GM21360 (cell line): ENCODE measurements around the gene IL36RN.
"Not testable (repeated sequence)": the region's sequence is repeated elsewhere in the genome, so short reads cannot be mapped to it uniquely, and the experiment has no call there.

Experiments used
- ATAC-seq: cut with Tn5 transposase; IDR thresholded peaks from one replicate; pipeline ENCODE4 v1.9.1; 2021; ENCODE audit warnings: mild to moderate bottlenecking, moderate library complexity; ENCODE audit not compliant: unreplicated experiment

Gene IL36RN

DNA sequence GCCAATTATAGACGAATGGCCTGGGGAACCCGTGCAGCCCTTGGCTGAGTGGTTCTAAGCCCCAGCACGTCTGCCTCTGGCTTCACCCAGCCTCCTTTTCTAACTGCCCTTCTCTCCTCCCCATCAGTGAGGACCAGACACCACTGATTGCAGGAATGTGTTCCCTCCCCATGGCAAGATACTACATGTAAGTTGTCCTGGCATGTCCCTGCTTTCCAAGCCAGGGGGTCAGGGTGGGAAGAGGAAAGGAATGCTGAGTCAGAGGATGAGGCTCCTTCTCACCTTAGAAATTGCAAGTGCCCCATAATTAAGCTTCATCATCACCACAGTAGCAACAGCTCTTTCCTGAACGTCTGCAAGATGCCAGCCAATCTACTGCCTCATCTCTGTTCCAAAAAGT lies 13.6 kb downstream of the IL36RN start:
- ATAC-seq = no peak

DNA sequence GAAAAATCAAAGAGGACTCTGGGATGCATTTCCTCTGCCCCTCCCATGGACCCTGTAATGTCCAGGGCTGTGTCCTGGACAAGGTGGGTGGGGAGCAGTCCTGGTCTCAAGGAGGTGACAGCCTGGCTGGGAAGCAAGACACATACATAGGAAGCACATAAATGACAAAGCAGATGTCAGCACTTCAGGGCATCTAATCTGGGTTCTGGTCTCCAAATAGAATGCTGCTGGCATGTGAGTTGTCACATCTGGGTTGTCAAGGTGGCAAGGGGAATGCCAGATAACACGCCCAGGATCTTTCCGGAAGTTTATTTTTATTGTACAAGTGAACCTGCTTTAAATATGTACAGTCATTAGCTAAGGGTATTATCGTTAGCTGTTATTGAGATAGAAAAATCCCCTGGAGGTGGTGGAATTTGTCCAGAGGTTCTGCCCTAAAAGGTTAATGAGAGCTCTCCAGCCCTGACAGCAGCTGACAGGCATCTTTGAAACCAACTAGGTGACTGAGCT lies 14.4 kb downstream of the IL36RN start:
- ATAC-seq = no peak

DNA sequence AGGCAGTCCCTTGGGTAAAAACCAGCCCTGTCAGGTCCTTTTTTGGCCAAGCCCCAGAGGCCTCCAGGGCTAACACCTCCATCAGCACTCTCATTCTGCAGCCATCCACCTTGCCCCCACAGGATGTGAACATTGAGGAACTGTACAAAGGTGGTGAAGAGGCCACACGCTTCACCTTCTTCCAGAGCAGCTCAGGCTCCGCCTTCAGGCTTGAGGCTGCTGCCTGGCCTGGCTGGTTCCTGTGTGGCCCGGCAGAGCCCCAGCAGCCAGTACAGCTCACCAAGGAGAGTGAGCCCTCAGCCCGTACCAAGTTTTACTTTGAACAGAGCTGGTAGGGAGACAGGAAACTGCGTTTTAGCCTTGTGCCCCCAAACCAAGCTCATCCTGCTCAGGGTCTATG lies 16.0 kb downstream of the IL36RN start:
- ATAC-seq = no peak

DNA sequence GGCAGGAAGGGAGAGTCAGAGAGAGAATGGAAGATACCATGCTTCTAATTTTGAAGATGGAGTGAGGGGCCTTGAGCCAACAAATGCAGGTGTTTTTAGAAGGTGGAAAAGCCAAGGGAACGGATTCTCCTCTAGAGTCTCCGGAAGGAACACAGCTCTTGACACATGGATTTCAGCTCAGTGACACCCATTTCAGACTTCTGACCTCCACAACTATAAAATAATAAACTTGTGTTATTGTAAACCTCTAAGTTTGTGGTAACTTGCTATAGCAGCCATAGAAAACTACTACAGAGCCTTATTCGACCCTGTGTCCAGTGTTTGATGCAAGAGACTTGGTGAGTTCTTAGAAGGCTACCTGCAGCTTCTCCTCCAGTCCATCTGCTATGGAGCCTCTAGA lies 16.6 kb downstream of the IL36RN start:
- no peak for ATAC-seq

DNA sequence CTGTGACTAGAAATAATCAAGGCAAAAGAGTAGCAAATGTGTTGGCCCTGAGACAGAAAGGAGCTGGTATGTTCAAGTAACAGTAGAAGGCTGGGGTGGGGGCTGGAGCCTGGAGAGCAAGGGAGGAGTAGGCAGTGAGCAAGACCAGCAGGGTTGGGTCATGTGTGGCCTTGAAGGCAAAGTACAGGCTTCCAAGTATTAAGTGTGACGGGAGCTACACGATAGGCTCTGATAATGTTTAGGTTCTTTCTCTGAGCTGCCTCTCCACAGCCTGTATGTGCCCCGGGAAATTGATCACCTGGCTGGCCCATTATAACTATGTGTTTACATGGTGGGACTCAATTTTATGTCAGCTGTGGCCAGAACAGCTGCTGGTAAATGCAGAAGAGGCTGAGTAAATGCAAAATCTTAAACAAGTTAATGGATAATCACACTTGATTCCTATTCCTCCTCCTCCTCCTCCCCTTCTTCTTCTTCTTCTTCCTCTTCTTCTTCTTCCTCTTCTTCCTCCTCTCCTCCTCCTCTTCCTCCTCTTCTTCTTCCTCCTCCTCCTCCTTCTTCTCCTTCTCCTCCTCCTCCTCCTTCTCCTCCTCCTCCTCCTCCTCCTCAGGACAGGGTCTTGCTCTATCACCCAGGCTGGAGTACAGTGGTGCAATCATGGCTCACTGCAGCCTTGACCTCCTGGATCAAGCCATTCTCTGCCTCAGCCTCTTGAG lies 18.1 kb downstream of the IL36RN start:
- no peak for ATAC-seq

DNA sequence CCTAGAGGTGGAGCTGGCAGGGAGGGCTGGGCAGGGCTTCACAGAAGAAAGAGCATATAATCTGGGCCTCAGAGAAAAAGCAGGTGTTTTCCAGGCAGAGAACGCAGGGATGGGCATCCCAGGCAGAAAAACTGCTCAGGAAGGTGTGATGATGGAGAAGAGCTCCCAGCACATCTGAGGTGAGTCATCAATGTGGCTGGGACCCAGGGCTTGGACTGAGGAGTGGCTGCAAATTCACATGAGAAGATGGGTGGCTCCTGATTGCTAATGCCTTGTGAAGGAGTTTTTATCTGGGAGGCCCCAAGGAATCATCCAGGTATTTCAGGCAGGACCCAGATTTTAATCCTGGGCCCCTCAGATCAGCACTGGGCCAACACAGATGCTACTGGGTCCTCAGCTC lies 18.9 kb downstream of the IL36RN start:
- ATAC-seq = no peak

DNA sequence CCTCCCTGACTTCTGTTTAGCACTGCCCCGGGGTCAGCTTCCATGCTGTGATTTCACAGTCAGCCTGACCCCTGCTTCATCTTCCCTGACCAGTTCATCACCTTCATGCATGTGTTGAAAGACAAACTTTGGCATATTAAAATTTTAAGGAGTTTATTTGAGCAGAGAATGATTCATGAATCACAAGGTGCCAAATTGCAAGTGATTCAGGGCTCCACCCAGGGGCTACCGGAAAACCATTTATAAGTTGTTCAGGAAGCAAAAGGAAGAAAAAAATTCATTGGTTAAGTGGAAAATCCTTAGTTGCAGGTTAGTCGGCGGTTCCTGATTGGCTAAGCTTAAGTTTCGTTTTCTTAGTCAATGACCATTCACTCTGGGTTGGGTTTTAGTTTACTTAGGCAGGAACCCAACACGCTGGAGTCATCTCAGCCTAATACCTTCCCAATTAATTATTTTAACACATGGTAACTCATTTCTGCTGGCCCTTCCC lies 19.4 kb downstream of the IL36RN start:
- ATAC-seq = no peak

DNA sequence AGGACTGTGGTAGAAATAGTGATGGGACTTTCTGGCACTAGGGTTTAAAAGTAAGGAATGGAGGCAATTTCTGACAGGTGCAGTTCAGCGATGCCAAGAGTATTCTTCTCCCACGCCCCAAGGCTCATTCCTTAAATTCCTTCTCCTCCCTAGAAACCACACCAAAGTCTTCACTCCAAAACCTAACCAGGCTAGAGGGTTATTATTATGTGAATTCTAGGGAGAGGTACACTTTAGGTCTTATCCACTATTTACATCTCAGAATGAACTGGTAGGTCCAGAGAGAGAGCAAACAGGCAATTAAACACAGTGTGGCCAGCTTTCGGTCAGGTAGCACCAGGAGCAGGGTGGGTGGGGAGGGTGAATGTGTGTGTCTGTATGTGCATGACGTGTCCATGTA lies 20.1 kb downstream of the IL36RN start:
- no peak for ATAC-seq

DNA sequence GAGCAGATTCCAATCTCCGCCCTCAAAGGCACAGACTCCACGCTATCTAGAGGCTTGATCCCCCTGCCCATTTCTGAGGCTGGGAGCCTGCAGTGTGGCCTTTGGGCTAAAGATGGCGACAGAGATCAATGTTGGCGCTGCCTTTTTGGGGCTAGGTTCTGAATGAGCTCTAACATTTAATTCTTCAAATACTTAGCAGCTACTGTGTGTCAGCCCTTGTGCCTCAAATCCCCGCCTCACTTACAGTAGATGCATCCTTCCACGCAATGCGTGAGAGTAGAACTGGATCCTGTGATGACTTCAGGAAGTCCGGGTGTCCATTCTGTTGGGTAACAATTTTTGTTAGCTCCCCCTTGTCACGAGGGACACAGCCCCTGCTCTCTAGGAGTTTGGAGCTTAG lies 21.1 kb downstream of the IL36RN start:
- no peak for ATAC-seq

DNA sequence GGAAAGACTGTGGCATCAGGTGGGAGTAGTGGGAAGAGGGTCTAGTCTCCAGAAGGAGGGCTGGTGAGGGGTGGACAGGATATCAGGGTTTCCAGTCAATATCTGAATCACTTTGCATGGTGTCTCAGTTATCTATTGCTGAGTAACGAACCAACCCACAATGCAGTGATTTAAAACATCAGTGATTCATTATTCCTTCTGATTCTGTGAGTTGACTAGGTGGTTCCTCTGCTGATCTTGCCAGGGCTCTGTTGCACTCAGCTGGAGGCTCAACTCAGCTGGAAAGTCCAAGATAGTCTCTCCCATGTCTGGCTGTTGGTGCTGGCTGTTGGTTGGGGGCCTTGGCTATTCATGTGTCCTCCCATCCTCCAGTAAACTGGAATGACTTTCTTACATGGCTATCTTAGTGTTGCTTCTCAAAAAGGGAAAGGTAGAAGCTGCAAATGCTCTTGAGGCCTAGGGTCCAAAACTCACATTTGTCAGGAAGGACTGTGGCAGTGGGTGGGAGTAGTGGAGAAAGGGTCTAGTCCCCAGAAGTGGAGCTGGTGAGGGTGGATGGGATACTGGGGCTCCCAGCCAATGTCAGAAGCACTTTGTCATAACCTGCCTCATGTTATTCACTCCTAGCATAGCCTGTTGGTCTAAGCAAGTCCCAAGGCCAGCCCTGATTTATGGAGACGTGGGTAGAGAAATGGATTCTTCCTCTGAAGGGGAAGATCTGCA lies 22.7 kb downstream of the IL36RN start:
- no peak for ATAC-seq

DNA sequence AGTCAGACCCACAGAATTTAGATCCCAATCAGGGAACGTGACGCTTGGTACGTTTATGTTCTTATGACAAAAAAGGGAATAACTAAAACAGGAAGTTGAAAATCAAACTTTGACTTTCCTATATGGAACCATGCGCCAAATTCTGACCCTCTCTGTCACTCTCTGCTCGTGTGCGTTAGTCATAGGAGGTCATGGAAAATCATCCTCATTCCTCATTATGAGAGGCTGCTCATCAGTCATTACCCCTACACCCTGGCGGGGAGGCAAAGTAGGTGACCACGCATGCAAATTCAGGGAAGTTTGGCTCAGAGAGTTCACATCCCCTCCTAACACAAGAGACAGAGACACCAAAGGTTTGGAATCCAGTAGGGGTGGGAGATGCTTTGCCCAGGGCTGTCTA lies 24.3 kb downstream of the IL36RN start:
- no peak for ATAC-seq

DNA sequence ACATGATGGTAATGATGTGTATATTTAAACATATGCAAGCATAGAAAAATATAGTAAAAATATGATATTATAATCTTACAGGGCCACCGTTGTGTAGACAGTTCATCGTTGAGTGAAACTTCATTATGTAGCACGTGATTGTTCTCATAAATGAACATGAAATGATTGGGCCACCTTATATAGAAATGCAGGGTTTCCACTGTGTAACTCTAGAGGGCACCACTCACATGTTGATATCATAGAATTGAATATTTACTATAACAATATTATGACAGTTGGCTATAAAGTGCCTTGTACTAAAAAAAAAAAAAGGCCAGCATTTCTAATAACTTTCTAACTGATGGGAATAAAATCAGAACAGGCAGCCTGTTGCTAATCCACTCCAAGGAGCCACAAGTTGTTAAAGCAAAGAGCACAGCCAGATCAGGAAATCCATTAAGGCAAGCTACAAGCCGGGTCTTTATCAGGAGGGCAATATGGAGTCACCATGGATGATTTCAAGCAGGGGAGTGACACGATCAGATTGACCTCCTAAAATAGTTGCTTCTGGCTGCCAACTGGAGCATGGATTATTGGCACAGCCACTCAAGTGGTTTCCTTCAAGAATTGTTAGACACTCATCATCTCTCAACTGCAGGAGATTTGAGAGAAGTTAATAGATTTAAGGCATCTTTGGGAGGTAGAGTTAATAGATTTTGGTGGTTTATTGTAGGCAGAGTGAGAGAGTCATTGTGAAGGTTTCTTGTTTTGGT lies 25.4 kb downstream of the IL36RN start:
- no peak for ATAC-seq

DNA sequence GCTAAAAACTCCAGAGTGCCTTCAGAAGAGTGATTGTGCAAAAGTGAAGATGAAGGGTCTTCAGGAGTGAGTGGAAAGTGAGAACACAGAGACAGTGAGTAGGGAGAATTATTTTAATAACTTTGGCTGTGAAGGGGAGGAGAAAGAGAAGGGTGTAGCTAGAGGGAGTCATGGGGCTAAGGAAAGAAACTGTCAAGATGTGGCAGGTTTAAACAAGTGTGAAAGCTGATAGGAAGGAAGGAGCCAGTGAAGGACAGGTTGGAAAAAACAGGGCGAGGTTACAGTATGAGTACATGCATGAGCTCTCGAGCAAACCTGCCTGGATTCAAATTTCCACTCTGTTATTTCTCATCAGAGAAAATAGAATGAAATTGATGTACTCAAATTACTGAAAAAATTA lies 26.5 kb downstream of the IL36RN start:
- no peak for ATAC-seq

DNA sequence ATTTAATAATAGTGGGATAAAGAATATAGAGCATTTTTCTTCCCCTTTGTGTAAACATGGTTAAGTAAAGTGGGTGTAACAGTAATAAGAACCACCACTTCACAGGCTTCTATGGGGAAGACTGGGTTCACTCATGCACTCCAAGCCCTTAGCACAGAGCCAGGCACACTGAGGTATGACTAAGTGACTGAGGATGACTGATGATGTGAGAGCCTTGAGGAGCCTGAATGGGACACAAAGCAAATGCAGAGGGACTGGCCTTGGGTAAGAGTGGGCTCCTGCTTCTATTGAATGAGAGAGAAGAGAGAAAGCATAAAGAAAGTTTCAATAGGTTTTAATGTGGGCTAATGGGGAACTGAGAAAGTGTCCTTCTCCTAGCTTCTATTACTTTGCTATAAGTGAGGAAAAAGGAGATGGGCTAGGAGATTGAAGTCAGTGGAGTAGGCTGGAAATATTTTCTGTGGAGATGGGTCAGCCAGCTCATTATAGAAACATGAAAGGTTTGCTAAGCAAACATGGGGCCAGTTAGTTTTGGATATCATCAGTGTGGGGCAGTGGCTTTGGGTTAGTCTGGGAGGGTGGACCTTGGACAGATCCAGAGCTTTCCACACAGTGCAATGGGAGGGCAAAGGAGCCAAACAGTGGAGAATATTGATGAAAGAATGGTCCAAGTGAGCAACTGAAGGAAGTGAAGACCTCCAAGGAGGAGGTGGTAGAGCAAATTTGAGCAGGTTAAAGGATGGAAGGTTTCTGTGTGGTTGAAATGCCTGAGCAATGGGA lies 29.4 kb downstream of the IL36RN start:
- no peak for ATAC-seq

DNA sequence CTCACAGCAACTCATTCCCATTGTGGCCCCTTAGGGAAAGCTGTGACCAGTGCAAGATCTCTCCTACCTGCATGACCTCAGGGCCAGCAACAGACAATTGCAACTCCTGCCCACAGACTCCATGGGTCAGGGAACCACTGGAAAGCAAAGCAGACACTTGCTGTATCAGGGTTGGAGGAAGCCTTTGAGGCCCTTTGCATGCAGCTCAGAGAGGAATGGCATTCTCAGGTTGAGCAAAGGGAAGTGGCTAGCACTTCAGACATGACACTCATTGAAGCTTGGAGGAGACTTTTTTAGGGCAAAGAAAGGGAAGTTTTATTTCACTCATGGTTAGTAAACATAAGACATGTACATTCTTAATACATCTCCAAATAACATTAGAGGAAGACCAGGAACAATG lies 30.9 kb downstream of the IL36RN start:
- no peak for ATAC-seq

DNA sequence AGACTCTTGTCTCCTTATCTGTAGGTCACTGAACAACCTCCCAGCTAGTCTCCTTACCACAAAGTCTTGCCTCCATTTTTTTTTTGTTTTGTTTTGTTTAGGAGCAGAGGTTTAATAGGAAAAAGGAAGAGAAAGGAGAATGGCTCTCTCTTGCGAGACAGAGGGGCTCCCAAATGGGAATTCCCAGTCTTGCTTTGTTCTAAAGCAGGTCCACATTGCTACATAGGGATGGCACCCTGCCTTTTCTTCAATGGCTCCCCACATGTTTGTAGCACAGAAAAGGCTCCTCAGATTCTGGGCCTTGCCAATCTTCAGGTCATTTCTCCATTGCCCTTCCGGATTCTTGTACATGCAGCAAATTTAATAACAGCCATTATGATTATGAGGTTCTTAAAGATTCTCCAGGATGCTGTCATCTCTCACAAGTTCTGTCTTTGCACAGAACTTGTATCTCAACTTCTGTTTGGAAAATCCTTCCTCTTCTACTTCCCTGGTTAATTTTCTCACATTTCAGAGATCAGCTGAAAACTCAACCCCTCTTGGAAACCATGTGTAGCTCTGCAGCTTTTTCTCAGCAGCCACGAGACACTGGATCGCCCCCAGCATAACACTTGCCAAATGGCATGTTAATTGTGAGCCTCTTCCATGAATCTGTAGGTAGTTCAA lies 32.4 kb downstream of the IL36RN start:
- no peak for ATAC-seq

DNA sequence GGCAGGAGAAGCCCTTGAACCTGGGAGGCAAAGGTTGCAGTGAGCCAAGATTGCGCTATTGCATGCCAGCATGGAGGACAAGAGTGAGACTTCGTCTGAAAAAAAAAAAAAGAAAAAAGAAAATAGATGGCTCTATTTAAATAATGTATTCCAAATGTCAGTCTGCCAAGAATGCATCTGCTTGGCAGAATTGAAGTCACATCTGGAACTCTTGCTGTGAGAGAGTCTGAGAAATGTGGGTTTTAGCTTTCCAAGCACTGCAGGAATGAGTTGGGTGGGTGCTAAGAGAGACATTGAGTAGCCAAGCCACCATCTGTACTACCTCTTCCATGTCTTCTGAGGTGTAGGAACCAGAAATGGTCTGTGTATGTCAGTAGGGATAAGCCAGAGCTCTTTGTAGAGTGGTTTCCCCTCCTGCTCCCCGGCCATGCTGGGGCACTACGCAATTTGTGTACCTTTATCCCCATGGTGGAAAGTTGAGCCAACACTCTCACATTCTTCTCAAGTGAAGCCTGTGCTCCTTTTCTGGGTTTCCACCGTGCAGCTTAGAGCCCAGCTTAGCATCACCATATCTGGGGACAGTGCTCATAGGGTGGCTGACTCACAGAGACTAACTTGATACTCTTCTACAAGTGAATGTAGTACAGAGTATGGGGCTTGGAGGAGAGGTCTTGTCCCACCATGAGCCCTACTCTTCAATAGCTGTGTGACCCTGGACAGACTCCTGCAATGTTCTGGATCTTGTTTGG lies 34.0 kb downstream of the IL36RN start:
- no peak for ATAC-seq

DNA sequence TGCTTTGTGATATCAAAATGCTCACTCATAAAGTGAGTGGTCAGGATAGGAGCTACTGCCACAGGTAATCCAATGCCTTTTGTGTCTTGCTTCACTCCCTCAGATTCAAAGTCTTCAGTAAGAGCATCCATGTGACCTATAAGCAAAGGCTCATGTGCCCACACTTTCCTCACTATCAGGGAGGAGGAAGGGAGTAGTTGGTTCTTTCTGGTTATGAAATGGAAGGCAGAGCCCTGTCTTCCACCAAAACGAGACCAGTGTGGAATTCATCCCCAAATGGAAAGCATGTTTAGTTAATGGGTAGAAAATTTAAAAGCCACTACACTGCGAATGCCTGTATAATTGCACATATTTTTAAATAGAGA lies 34.6 kb downstream of the IL36RN start:
- ATAC-seq = no peak

DNA sequence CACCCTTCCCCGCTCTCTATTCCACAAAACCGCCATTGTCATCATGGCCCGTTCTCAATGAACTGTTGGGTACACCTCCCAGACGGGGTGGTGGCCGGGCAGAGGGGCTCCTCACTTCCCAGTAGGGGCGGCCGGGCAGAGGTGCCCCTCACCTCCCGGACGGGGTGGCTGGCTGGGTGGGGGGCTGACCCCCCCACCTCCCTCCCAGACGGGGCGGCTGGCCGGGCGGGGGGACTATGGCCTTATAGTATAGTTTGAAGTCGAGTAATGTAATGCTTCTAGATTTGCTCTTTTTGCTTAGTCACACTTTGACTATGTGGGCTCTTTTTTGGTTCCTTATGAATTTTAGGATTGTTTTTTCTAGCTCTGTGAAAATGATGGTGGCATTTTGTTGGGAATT lies 37.3 kb downstream of the IL36RN start:
- not testable (repeated sequence) for ATAC-seq
